Measurements from ENCODE around the gene SGCD. TPM values are rescaled to one million over a fixed set of nuclear protein-coding genes. Genes with fewer than 3 reads are reported as not detected.

The SGCD gene
- total RNA-seq, 2 experiments from 2014 or later: not detected

DNA sequence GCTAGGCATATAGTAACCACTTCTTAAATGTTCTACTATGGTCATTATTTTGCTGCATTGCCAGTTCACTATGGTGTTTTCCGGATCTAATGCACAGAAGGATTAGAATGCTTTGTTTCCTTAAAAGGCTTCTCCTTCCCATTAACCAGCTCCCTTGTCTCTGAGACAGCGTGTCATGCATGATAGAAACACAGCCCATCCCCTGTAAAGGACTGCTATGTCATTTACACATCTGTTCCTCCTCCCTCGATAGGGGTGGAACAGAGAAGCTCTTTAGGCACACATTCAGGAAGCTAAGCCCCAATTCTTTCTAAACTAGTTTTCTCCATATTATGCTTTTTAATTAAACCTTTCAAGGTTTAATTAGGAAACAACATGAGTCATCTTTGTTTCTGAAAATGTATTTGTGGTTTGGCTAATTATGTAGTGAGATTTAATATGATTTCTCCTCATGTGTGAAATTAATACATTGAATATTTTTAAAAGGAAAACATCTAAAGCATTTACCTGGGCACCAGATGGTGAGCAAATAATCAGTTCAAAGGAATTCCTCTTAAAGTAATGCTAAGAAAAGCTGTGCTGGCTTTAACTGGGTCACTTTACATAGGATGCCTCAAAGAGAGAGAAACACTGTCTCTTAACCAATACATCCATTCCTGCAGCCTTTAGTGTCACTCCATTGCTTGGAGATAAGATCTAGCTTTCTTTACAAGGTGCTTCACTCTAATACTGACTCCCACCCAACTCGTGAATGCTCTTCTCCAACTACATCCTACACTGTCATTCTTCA is 389.8 kb downstream of the SGCD start:
- Mint-ChIP-seq H3K9me3 (no peaks in the 10 kb centered on the region), H3K27ac (no peak overlapping the region), H3K4me1 (ENCODE audit: low read depth) (no peaks in the 10 kb centered on the region), H3K4me3 (no peak overlapping the region), H3K27me3 (peaks cover 9% of the 10 kb centered on the region), H3K36me3 (ENCODE audit: low read depth) (no peaks in the 10 kb centered on the region)
- POLR2A ChIA-PET: no interaction called here
- ATAC-seq (no peak), DNase-seq (no peak)
- TF ChIP-seq, protein P1, sequence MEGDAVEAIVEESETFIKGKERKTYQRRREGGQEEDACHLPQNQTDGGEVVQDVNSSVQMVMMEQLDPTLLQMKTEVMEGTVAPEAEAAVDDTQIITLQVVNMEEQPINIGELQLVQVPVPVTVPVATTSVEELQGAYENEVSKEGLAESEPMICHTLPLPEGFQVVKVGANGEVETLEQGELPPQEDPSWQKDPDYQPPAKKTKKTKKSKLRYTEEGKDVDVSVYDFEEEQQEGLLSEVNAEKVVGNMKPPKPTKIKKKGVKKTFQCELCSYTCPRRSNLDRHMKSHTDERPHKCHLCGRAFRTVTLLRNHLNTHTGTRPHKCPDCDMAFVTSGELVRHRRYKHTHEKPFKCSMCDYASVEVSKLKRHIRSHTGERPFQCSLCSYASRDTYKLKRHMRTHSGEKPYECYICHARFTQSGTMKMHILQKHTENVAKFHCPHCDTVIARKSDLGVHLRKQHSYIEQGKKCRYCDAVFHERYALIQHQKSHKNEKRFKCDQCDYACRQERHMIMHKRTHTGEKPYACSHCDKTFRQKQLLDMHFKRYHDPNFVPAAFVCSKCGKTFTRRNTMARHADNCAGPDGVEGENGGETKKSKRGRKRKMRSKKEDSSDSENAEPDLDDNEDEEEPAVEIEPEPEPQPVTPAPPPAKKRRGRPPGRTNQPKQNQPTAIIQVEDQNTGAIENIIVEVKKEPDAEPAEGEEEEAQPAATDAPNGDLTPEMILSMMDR (IDR thresholded peaks at IDR 0.05): no peak
- CTCF ChIA-PET: interaction anchor here (1.5 kb wide), 1 partner anchor 16 kb away, joined by 4 read pairs; no protein-coding TSS in a partner anchor
- intact Hi-C loops (cut with micrococcal nuclease): no loop called here

DNA sequence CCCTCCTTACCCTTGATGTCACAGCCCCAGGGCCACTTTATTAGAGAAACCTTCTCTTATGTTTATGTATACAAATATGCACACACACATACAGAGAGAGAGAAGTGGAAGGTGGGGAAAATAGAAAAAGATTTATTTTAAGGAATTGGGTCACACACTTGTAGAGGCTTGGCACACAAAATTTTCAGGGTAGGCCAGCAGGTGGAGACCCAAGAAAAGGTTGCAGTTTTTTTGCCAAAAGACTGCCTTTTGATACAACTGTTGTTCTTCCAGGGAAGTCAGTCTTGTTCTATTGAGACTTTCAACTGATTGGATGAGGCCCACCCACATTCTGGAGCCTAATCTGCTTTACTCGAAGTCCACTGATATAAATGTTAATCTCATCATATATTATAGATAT is 392.0 kb downstream of the SGCD start:
- Mint-ChIP-seq H3K4me1 (ENCODE audit: low read depth) (no peaks in the 10 kb centered on the region), H3K9me3 (no peaks in the 10 kb centered on the region), H3K36me3 (ENCODE audit: low read depth) (no peaks in the 10 kb centered on the region), H3K4me3 (no peak overlapping the region), H3K27me3 (peaks cover 8% of the 10 kb centered on the region), H3K27ac (no peak overlapping the region)
- ATAC-seq: no peak
- TF ChIP-seq, protein P1 (IDR thresholded peaks at IDR 0.05): no peak
- CTCF ChIA-PET: no interaction called here
- POLR2A ChIA-PET: no interaction called here
- peak; percentile 3 for DNase-seq
- intact Hi-C loops (cut with micrococcal nuclease): no loop called here

DNA sequence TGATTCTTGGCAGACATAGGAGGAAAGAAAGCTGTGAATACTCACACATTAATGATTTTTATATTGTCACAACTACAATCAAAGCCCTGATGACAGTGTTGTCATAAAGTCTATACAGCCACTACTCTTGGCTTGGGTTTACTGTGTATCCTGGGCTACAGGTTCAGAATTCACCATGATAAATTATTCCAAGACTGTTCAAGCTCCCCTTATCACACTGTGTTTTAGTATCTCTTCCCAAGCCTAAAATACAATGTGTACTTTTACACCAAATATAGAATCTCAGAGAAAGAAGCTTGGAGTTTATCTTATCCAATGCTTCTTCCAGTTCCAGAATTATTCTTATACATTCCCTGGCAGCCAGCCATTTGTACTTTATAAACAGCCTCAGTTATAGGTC is 395.4 kb downstream of the SGCD start:
- Mint-ChIP-seq H3K36me3 (ENCODE audit: low read depth) (no peaks in the 10 kb centered on the region), H3K9me3 (no peaks in the 10 kb centered on the region), H3K27ac (no peak overlapping the region), H3K4me1 (ENCODE audit: low read depth) (no peaks in the 10 kb centered on the region), H3K27me3 (peaks cover 3% of the 10 kb centered on the region), H3K4me3 (no peak overlapping the region)
- CTCF ChIA-PET: no interaction called here
- TF ChIP-seq, protein P1 (IDR thresholded peaks at IDR 0.05): no peak
- DNase-seq (no peak), ATAC-seq (no peak)
- POLR2A ChIA-PET: no interaction called here
- intact Hi-C loops (cut with micrococcal nuclease): no loop called here

DNA sequence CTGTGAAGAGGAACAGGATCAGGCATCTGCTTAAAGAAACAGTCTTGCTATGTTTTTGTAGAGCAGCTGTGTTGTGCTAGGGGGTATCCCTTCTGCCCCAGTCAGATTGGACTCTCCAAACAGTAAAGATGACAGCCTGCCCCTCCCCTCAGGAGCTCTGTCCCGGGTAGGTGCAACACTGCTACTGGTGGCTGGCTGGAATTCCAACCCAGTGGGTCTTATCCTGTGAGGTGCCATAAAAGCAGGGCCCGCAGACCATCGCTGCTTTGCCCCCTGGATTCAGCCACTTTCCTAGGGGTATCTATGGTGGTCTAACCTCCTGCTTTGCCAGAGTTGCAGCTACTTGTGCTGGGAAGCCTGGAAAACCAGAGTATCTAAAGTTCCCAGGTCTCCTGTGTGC is 408.5 kb downstream of the SGCD start:
- no peak for ATAC-seq
- H3K4me3 Mint-ChIP-seq: no peak overlapping the region
- no peak overlapping the region for H3K27ac Mint-ChIP-seq
- CTCF ChIA-PET: no interaction called here
- H3K9me3 Mint-ChIP-seq: no peaks in the 10 kb centered on the region
- H3K27me3 Mint-ChIP-seq: peaks cover 18% of the 10 kb centered on the region
- peaks cover 3% of the 10 kb centered on the region for H3K4me1 Mint-ChIP-seq (ENCODE audit: low read depth)
- no peaks in the 10 kb centered on the region for H3K36me3 Mint-ChIP-seq (ENCODE audit: low read depth)
- no peak for DNase-seq
- intact Hi-C loops (cut with micrococcal nuclease): no loop called here
- TF ChIP-seq, protein P1 (IDR thresholded peaks at IDR 0.05): no peak
- POLR2A ChIA-PET: no interaction called here

DNA sequence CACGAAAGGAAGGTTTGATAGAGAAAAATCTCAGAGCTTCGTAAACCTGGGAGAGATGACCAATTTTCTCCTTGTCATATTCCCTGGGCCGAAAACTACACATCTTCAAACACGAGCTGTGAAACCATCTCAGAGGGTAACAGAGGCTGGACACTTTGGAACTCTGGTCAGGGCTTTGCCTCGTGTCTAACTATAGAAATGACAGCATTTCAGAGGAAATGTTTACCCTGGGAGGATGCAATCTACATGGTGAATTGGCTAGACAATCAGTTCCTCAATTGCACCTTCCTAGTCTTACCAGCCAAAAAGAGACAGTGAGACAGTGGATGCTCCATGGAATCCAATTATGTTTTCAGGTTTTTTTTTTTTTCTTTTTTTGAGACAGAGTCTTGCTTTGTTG is 414.6 kb downstream of the SGCD start:
- H3K36me3 Mint-ChIP-seq (ENCODE audit: low read depth): no peaks in the 10 kb centered on the region
- ATAC-seq: no peak
- H3K4me3 Mint-ChIP-seq: no peak overlapping the region
- CTCF ChIA-PET: no interaction called here
- TF ChIP-seq, protein P1 (IDR thresholded peaks at IDR 0.05): no peak
- peaks cover 11% of the 10 kb centered on the region for H3K27me3 Mint-ChIP-seq
- DNase-seq: no peak
- POLR2A ChIA-PET: no interaction called here
- H3K27ac Mint-ChIP-seq: no peak overlapping the region
- H3K9me3 Mint-ChIP-seq: no peaks in the 10 kb centered on the region
- H3K4me1 Mint-ChIP-seq (ENCODE audit: low read depth): peaks cover 7% of the 10 kb centered on the region
- intact Hi-C loops (cut with micrococcal nuclease): no loop called here

Data from activated CD8-positive, alpha-beta T cell treated with anti-CD3 and anti-CD28 coated beads for 36 hours (primary cell).